NCI-H1436 (cell line): ENCODE data around the gene CALM3.

ENCODE experiments used
- DNase-seq: peaks from one replicate; lab custom pipeline; 2025; lab: John Stamatoyannopoulos, UW

The CALM3 gene

DNA sequence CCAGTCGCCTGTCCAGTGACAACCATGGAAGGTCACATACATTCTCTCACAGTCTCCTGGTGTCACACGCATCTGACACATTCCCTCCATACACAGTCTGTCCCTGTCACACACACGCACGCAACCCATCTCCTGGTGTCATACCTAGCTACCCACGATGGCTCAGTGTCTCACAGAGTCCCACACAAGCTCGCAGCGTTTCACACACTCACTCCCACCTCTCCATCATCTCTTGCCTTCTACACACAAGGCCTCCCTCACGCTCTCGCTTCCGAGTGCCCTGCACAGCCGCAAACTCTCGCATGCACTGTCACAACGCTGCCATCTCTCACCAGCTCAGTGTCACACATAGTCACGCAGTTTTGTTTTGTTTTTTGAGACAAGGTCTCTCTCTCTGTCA is 36.1 kb downstream of the CALM3 start:
- no peak for DNase-seq

DNA sequence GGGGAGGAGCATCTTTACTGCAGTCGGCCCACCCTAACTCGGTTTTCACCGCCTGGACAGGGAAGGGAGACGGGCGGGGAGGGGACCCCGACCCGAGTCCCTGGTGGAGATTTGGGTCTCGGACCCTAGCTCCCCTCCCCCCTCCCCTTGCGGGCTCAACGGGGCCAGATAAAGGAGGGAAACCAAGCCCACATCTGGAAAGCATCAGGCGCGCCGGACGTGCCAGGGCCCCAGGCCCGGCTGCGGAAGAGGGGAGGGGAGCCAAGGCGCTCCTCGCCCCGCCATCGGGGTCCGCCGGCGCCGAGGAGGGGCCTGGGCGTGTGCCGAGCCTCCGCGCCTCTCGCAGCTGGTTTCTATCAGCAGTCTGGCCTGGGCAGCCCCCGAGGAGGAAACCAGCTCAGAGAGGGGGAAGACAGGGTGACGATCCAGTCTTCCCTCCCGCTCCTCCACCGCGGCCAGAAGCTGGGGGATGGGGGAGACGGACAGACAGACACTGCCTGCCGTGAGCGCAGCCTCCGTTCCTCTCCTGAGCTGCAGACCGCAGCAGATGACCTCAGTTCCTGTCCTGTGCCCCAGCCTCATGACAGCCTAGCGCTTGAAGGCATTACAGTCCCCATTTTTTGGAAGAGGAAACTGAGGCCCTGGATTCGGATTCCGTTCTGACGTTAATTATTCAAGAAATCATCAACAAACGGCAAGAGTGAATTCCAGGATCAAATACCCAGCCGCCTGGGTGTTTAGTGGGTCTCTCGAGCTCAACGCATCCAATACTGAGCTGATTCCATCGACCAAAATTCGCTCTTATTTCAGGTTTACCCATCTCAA is 38.4 kb downstream of the CALM3 start:
- DNase-seq = no peak

DNA sequence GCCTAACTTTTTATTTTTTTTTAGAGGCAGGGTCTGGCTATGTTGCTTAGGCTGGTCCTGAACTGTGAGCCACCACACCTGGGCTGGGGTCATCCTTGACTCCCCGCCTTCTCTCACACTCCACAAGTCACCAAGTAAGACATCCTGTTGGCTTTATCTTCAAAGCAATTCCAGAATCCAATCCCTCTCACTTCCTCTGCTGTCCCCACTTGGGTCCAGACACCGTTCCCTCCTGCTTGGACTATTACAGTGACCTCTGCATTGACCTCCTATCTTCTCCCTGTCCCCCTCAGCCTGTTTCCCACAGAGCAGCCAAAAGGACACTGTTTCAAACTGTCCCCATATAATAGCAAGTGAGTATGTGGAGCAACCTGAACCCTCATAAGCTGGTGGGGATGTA is 39.5 kb downstream of the CALM3 start:
- DNase-seq = no peak

DNA sequence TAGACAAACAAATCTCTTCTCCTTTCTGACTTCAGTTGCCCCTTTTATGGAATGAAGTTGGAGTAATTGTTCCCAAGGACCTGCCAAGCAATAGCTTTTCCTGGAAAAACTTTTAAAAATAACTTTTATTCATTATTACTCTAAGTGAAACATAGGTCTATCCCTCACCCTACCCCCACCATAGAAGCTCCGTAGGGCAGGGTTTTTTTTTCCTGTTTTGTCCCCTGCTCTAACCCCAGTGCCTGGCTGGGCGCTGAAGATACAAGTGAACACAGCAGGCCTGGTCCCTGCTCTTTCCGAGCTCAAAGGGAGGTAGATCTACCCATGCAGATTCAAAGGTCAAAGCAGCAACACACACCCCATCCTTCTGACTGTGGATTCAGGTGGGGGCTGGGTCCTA is 43.6 kb downstream of the CALM3 start:
- DNase-seq = no peak

DNA sequence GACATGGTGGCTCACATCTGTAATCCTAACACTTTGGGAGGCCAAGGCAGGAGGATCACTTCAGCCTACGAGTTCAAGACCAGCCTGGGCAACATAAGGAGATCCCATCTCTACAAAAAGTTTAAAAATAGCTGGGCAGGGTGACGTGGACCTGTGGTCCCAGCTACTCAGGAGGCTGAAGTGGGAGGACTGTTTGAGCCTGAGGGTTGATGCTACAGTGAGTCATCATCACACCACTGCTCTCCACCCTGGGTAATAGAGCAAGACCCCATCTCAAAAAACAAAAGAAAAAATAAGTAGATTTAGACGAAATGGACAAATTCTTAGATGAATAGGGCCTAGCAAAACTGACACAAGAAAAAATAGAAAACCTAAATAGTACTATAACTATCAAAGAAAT is 45.3 kb downstream of the CALM3 start:
- DNase-seq = no peak

DNA sequence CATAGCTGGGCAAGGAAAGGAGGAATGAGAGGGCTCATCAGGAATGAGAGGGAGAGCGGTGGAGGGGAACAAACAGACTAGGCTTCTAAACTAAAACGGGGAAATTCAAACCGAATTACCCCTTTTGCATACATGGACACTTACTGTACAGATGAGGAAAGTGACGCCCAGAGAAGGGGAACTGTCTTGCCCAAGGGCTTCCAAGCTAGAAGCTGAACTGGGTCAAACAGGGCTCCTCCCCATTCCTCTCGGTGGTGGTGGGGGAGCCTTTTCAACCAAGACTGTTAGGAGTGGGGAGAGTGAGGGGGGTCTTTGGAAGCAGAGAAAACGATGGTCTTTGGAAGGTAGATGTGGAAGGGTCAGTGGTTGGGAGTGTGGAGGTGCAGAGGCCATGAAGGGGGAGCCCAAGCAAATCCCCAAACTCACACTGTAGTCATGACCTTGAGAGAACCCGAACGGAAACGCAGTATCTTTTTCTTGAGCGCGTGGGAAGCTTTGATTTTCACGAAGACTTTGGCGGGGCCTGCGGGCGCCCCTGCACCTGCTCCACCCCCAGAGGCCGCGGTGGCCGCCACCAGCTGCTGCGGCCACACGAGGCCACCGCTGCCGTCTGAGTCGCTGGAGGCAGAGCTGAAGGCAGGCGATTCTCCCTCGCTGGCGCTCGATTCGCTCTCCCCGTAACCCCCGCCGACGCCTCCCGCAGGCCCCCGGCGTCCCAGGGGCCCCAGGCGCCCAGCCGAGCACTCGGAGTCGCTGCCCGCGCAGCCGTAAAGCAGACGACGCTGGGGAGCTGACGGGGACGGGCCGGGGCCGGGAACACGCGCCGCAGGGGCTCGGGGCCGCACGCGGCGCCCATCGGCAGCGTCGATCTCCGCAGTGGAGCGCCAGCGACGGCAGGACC is 47.2 kb downstream of the CALM3 start:
- DNase-seq = no peak

DNA sequence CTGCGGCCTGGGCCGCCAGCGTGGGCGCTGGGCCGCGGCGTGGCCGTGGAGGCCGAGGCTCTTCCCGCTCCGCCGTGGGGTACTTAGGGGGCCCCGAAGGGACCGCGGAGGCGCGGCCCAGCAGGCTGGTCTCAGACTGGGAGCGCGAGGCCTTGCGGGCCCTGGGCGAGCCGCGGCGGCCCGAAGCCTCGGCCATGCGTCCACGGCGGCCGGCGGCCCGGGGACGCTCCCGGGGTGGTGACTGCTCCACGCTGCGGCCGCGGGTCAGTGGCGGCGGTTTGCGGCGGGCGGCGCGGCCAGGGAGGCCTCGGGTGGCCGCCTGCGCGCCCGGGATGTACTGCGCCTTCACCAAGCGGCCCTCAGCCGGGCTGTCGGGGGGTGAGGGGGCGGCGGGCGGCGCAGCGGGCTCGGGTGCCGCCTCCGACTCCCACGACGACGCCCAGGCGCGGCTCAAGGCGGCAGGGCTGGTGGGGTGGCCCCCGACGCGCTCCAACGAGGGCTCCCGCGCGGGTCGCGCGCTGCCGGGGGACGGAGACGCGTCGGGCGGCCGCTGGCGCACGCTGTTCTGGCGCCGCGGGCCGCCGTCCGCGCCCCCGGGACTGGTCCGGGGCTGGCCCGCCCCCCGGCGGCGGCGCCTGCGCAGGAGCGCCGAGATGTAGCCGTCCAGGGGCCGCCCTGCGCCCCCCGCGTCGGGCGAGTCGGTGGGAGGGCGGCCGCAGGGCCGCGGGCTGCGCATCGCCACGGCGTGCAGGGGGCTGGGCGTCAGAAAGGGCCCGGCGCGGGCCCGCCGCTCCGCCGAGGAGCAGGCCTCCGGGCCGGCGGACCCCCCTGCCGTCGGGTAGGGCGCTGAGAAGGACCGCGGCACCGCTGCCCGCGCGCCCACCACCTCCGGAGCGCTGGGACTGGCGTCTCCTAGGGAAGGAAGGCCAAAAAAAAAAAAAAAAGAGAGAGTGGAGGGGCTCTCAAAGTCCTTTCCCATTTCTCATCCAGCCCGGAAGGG is 48.1 kb downstream of the CALM3 start:
- no peak for DNase-seq

DNA sequence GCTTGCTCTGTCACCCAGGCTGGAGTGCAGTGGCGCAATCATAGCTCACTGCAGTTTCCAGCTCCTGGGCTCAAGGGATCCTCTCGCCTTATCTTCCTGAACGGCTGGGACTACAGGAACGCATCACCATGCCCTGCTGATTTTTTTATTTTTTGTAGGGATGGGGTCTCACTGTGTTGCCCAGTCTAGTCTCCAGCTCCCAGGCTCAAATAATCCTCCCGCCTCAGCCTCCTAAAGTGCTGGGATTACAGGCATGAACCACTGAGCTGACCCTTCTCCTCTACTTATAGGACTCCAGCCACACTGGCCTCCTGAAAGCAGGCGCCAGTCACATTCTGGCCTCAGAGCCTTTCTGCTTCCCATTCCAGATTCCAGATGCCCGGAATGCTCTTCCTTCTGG is 49.3 kb downstream of the CALM3 start:
- DNase-seq = no peak

DNA sequence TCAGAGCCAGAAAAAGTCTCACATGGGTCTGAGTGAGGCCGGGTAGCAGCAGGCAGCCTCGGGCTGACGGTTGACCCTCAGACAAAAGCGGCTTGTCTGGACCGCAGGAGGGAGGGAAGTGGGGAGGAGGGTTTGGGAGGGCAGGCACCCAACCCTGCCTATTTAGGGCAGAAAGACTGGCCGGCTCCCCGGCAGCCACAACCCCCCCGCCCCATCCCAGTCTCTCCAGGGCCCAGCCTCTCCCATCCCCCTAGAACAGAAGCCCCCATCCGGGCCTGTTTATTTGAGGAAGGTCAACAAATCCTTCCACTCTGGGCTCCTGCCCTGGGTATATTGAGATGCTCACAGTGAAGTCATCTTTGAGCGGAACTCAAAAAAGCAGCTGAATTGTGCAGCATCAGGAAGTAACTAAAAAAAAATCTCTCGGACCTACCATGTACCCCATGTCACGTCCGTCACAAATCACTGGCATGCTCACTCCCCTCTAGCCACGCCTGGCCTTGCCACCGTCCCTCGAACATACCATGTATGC is 53.6 kb downstream of the CALM3 start:
- DNase-seq = no peak

DNA sequence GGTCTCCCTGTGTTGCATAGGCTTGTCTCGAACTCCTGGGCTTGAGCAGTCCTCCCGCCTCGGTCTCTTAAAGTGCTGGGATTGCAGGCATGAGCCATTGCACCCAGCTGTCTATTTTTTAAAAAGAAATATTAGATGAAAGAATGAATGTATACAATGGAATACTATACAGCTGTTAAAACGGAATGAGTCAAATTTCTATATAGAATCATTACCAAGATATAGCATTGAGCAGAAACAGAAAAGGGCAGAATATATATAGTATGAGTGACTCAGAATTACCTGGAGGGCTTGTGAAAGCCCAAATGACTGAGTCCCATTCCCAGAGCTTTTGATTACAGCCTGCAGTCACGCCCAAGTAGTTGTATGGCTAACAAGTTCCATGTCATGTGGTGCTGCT is 55.4 kb downstream of the CALM3 start:
- DNase-seq = no peak

DNA sequence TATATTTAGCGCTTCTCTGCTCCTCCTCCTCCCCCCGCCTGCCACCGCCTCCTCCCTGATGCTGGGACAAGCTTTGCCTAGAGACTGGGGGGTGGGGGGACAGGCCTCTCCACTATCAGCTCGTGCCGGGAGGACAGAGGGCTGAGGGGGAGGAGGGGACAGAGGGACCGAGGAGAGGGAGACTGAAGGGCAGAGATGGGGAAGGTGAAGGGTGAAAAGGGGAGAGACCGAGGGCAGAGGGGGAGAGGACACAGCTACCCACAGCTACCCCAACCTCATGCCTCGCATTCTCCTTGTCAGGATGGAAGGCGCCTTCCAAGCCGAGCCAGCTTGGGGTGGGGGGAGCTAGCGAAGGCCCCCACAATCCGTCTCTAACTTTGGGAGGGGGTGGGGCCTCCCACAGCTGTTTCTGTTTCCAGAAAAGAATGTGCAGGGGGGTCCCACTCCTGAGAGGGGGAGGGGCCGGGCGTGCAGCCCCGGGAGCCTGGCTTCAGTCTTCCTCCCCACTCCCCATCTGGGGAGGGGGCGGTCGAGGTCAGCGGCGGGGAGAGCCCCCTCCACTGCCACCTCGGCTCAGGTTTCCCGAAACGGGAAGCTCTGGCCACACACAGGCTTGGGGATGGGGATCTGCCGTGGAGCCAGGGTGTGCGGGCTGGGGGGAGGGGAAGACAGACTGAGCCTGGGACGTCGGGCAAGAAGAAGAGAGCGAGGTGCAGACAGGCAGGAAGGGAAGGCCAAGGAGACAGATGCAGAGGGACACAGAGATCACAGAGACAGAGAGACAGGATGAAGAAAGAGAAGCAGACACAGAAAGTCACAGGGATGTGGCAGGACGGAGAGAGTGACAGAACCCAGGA is 58.2 kb downstream of the CALM3 start:
- no peak for DNase-seq

DNA sequence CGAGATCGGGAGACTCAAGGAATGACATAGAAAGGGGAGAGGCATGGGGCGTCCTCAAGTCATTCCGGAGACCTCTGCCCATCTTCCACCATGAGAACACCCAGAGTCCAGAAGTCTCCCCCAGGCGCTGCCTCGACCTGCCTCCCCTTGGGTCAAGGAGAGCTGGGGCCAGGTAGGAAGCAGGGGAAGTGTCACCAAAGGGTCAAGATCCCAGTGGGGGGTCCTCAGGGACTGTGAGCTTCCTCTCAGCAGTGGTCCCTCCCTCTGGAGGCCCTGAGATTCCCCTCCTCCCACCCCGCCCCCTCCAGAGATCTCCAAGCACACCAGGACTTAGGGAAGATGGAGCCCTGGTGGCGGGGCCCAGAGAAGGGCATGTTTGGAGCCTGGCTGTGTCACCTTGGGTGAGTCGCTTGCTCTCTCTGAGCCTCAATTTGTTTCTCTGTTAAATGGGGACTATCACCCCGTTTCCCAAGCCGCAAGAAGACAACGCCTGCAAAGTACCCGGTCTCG is 58.9 kb downstream of the CALM3 start:
- DNase-seq = no peak
